HEK293 (cell line): ENCODE data around the gene MAGI1.

Experiments
- CTCF ChIA-PET: fragments of 350-600 bp; formaldehyde crosslinking; extraction: SDS; loops from one replicate; lab custom pipeline; 2021; ENCODE audit warnings: antibody characterized with exemption; lab: Yijun Ruan, JAX
- POLR2A ChIA-PET: fragments of 300-600 bp; formaldehyde crosslinking; extraction: SDS; loops from one replicate; lab custom pipeline; 2020; ENCODE audit warnings: antibody characterized with exemption, inconsistent platforms; lab: Yijun Ruan, JAX
- H3K27ac ChIP-seq: fragments of 200-500 bp; sonication (Bioruptor generic); 2 replicates; pipeline ENCODE4 v1.5.1; 2014; ENCODE audit warnings: low read depth, low read length, control low read depth, inconsistent platforms; ENCODE audit errors: extremely low read depth
- H3K36me3 ChIP-seq, 2 experiments: fragments of 200-500 bp in 1 of 2; sonication (Bioruptor generic) in 1 of 2; 1 replicate in 1 of 2; 2 replicates in 1 of 2; pipeline ENCODE4 v1.5.1; 2014 to 2017; ENCODE audit warnings: inconsistent platforms in 2 of 2, low read length in 2 of 2; ENCODE audit not compliant: control insufficient read depth in 2 of 2, insufficient read depth in 1 of 2
- H3K4me1 ChIP-seq: fragments of 200-500 bp; sonication (Bioruptor generic); 2 replicates; pipeline ENCODE4 v1.5.1; 2014; ENCODE audit warnings: mild to moderate bottlenecking, low read length, inconsistent platforms; ENCODE audit not compliant: control insufficient read depth, insufficient read depth
- H3K4me3 ChIP-seq: 2 replicates; pipeline ENCODE4 v1.5.1; 2011; ENCODE audit warnings: low read depth, mild to moderate bottlenecking, control low read depth, low read length, moderate library complexity
- H3K9me3 ChIP-seq: fragments of 200-500 bp; sonication (Bioruptor generic); 2 replicates; pipeline ENCODE4 v1.5.1; 2014; ENCODE audit warnings: low read depth, low read length, inconsistent platforms; ENCODE audit not compliant: control insufficient read depth, insufficient read depth
- HIC1 ChIP-seq: fragments of 450-650 bp; formaldehyde crosslinking; IDR thresholded peaks from 2 replicates; pipeline ENCODE4 v1.5.1; 2016; ENCODE audit warnings: missing biosample characterization, missing genetic modification characterization
- HOXA7 ChIP-seq: sonication (generic); formaldehyde crosslinking; IDR thresholded peaks from 2 replicates; pipeline ENCODE4 v1.8.1; 2022; ENCODE audit warnings: missing genetic modification reagents, borderline replicate concordance
- IKZF3 ChIP-seq: fragments of 450-650 bp; IDR thresholded peaks from 2 replicates; pipeline ENCODE4 v1.5.0; 2018; ENCODE audit warnings: missing biosample characterization, mild to moderate bottlenecking, missing genetic modification characterization, moderate library complexity
- KLF10 ChIP-seq: fragments of 450-650 bp; IDR thresholded peaks from 2 replicates; pipeline ENCODE4 v1.5.1; 2018; ENCODE audit warnings: missing biosample characterization, mild to moderate bottlenecking, missing genetic modification characterization
- KLF9 ChIP-seq: fragments of 450-650 bp; formaldehyde crosslinking; IDR thresholded peaks from 2 replicates; pipeline ENCODE4 v1.5.1; 2016; ENCODE audit warnings: missing biosample characterization, missing genetic modification characterization, low read depth
- SCRT2 ChIP-seq: fragments of 450-650 bp; formaldehyde crosslinking; IDR thresholded peaks from 2 replicates; pipeline ENCODE4 v1.5.1; 2016; ENCODE audit warnings: missing biosample characterization, missing genetic modification characterization
- ZFP69B ChIP-seq: fragments of 450-650 bp; formaldehyde crosslinking; IDR thresholded peaks from 2 replicates; pipeline ENCODE4 v1.5.1; 2016; ENCODE audit warnings: missing biosample characterization, missing genetic modification characterization
- ZNF19 ChIP-seq: fragments of 450-650 bp; formaldehyde crosslinking; IDR thresholded peaks from 2 replicates; pipeline ENCODE4; 2016; ENCODE audit warnings: missing biosample characterization, missing genetic modification characterization, low read depth
- ZNF292 ChIP-seq: fragments of 450-650 bp; formaldehyde crosslinking; IDR thresholded peaks from 2 replicates; pipeline ENCODE4 v1.5.1; 2016; ENCODE audit warnings: low read depth, missing biosample characterization, missing genetic modification characterization, borderline replicate concordance
- ZNF37A ChIP-seq: fragments of 450-650 bp; IDR thresholded peaks from 2 replicates; pipeline ENCODE4 v1.5.1; 2018; ENCODE audit warnings: missing biosample characterization, missing genetic modification characterization
- ZNF513 ChIP-seq: fragments of 450-650 bp; IDR thresholded peaks from 2 replicates; pipeline ENCODE4 v1.5.1; 2018; ENCODE audit warnings: missing biosample characterization, missing genetic modification characterization
- ZNF529 ChIP-seq: fragments of 450-650 bp; formaldehyde crosslinking; IDR thresholded peaks from 2 replicates; pipeline ENCODE4 v1.5.1; 2017; ENCODE audit warnings: missing genetic modification characterization, missing biosample characterization; ENCODE audit not compliant: insufficient replicate concordance
- ZNF530 ChIP-seq: fragments of 450-650 bp; formaldehyde crosslinking; IDR thresholded peaks from 2 replicates; pipeline ENCODE4 v1.5.1; 2016; ENCODE audit warnings: low read depth, missing biosample characterization, missing genetic modification characterization
- ZNF626 ChIP-seq: fragments of 450-650 bp; sonication (Bioruptor Pico); formaldehyde crosslinking; IDR thresholded peaks from 2 replicates; pipeline ENCODE4 v1.5.1; 2018; ENCODE audit warnings: missing biosample characterization, missing genetic modification characterization, inconsistent platforms
- ZNF791 ChIP-seq: fragments of 450-650 bp; formaldehyde crosslinking; IDR thresholded peaks from 2 replicates; pipeline ENCODE4 v1.5.1; 2016; ENCODE audit warnings: missing biosample characterization, missing genetic modification characterization
- ZNF792 ChIP-seq: fragments of 450-650 bp; formaldehyde crosslinking; IDR thresholded peaks from 2 replicates; pipeline ENCODE4 v1.5.1; 2016; ENCODE audit warnings: missing biosample characterization, missing genetic modification characterization
- ZNF830 ChIP-seq: fragments of 450-650 bp; IDR thresholded peaks from 2 replicates; pipeline ENCODE4 v1.5.0; 2018; ENCODE audit warnings: missing biosample characterization, missing genetic modification characterization, low read depth, mild to moderate bottlenecking, moderate library complexity
- ZNF843 ChIP-seq: fragments of 450-650 bp; formaldehyde crosslinking; IDR thresholded peaks from 2 replicates; pipeline ENCODE4 v1.5.1; 2016; ENCODE audit warnings: missing biosample characterization, missing genetic modification characterization
- ZSCAN30 ChIP-seq: fragments of 450-650 bp; IDR thresholded peaks from 2 replicates; pipeline ENCODE4 v1.5.1; 2018; ENCODE audit warnings: missing biosample characterization, mild to moderate bottlenecking, missing genetic modification characterization, moderate library complexity
- ZXDB ChIP-seq: fragments of 450-650 bp; formaldehyde crosslinking; IDR thresholded peaks from 2 replicates; pipeline ENCODE4 v1.5.1; 2016; ENCODE audit warnings: missing biosample characterization, missing genetic modification characterization
- TF ChIP-seq, protein P1 (sequence below): fragments of 450-650 bp; formaldehyde crosslinking; IDR thresholded peaks from 2 replicates; pipeline ENCODE4 v1.5.1; 2017; ENCODE audit warnings: missing biosample characterization, missing genetic modification characterization
- TF ChIP-seq, protein P2 (sequence below): fragments of 450-650 bp; formaldehyde crosslinking; IDR thresholded peaks from 2 replicates; pipeline ENCODE4 v1.5.1; 2016; ENCODE audit warnings: missing biosample characterization, missing genetic modification characterization, low read depth

The MAGI1 gene

DNA sequence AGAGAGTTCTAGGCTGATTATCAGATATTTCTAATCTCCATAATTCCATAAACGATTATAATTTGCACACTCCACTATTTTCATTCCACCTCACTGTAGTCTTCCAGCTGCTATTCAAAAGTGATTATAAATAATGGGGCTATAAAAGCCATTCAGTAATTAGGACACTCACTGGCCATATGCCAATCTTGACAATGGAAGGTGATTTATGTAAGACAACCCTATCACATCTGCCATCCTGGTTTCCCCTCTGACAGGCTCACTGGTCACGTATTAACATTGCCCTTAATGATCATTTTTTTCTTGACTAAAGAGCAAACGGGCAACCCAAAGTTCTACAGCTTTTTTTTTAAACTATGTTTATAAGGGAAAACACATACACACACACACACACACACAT, 402.4 kb downstream of the MAGI1 start (continued):
- TF ChIP-seq ZNF513 (tag by site-specific recombination) (no peak), ZSCAN30 (0 out of 2 replicates have a peak, but pooled peaks have one; percentile 32), ZNF530 (tag by site-specific recombination) (no peak), ZNF792 (no peak), KLF10 (tag by site-specific recombination) (no peak), HIC1 (tag by site-specific recombination) (0 out of 2 replicates have a peak, but pooled peaks have one; percentile 26), ZNF791 (tag by site-specific recombination) (no peak), HOXA7 (no peak), KLF9 (tag by site-specific recombination) (no peak), ZNF292 (tag by site-specific recombination) (no peak), ZNF529 (tag by site-specific recombination) (no peak)
- TF ChIP-seq, protein P1, sequence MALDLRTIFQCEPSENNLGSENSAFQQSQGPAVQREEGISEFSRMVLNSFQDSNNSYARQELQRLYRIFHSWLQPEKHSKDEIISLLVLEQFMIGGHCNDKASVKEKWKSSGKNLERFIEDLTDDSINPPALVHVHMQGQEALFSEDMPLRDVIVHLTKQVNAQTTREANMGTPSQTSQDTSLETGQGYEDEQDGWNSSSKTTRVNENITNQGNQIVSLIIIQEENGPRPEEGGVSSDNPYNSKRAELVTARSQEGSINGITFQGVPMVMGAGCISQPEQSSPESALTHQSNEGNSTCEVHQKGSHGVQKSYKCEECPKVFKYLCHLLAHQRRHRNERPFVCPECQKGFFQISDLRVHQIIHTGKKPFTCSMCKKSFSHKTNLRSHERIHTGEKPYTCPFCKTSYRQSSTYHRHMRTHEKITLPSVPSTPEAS: 0 out of 2 replicates have a peak, but pooled peaks have one; percentile 47
- TF ChIP-seq, all 188 proteins: peak for 6

DNA sequence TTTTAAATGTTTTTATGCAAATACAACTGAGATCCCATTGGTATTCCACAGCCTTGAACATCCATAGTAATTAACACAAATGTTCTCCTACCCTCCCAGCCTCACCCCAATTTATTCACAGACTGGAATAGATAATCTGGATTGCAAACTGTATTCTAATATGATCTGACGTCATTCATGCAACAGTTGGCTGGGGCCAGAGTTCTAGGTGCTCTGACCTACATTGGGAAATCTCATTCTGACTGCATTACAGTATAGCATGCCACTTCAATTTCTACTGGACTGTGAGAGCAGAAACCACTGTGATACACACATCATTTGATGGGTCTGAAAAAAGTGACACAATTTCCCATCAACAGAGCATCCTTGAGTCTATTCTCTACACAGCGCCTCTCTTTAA, 403.1 kb downstream of the MAGI1 start:
- Histone ChIP-seq H3K4me1 (peaks cover 8% of the 10 kb centered on the region; the same call in 1 of the 2 replicates), H3K27ac (no peak overlapping the region), H3K9me3 (no peaks in the 10 kb centered on the region), H3K4me3 (no peak overlapping the region), H3K36me3 (no peaks in the 10 kb centered on the region)
- ChIA-PET POLR2A (no interaction called here), CTCF (no interaction called here)
- TF ChIP-seq ZNF19: no peak
- peak; percentile 90 for TF ChIP-seq SCRT2 (tag by site-specific recombination)

- H3K9me3 ChIP-seq: no peaks in the 10 kb centered on the region
- H3K4me3 ChIP-seq: no peak overlapping the region
- no peaks in the 10 kb centered on the region for H3K36me3 ChIP-seq
- POLR2A ChIA-PET: no interaction called here
- H3K27ac ChIP-seq: no peak overlapping the region
- H3K4me1 ChIP-seq: peaks cover 8% of the 10 kb centered on the region; the same call in 1 of the 2 replicates
- CTCF ChIA-PET: no interaction called here
- TF ChIP-seq HIC1 (tag by site-specific recombination) (0 out of 2 replicates have a peak, but pooled peaks have one; percentile 23), ZFP69B (tag by site-specific recombination) (no peak), ZNF843 (tag by site-specific recombination) (peak; percentile 73), ZNF830 (tag by site-specific recombination) (no peak), KLF9 (tag by site-specific recombination) (no peak), ZXDB (no peak), ZNF37A (tag by site-specific recombination) (no peak), IKZF3 (peak; percentile 55; the same call in 1 of the 2 replicates), ZNF626 (tag by site-specific recombination) (no peak)
- TF ChIP-seq, protein P2, sequence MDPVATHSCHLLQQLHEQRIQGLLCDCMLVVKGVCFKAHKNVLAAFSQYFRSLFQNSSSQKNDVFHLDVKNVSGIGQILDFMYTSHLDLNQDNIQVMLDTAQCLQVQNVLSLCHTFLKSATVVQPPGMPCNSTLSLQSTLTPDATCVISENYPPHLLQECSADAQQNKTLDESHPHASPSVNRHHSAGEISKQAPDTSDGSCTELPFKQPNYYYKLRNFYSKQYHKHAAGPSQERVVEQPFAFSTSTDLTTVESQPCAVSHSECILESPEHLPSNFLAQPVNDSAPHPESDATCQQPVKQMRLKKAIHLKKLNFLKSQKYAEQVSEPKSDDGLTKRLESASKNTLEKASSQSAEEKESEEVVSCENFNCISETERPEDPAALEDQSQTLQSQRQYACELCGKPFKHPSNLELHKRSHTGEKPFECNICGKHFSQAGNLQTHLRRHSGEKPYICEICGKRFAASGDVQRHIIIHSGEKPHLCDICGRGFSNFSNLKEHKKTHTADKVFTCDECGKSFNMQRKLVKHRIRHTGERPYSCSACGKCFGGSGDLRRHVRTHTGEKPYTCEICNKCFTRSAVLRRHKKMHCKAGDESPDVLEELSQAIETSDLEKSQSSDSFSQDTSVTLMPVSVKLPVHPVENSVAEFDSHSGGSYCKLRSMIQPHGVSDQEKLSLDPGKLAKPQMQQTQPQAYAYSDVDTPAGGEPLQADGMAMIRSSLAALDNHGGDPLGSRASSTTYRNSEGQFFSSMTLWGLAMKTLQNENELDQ (tag by site-specific recombination): no peak
Measured at GRCh38 chr3:65633018-65633638, 405.6 kb downstream of the MAGI1 start.
